Smooth muscle cell (in vitro differentiated cells): ENCODE results near the gene ATF7IP2. TPM values are rescaled to one million over a fixed set of nuclear protein-coding genes. Genes with fewer than 3 reads are reported as not detected.

Experiments used
- DNase-seq: peaks from one replicate; lab custom pipeline; 2025; ENCODE audit not compliant: unreplicated experiment; lab: John Stamatoyannopoulos, UW
- H2AFZ ChIP-seq: fragments of 200-600 bp; sonication (generic); 2 replicates; pipeline ENCODE4 v1.6.0; 2016; ENCODE audit warnings: antibody characterized with exemption, low read depth, mild to moderate bottlenecking
- H3F3A ChIP-seq: fragments of 200-600 bp; sonication (generic); 2 replicates; pipeline ENCODE4 v1.6.0; 2017; ENCODE audit warnings: antibody characterized with exemption, low read depth
- H3K27ac ChIP-seq: fragments of 200-600 bp; sonication (generic); 2 replicates; pipeline ENCODE4 v1.5.1; 2016; ENCODE audit warnings: low read depth, mild to moderate bottlenecking
- H3K27me3 ChIP-seq: fragments of 200-600 bp; sonication (generic); 2 replicates; pipeline ENCODE4 v1.6.1; 2016; ENCODE audit warnings: low read depth, mild to moderate bottlenecking
- H3K36me3 ChIP-seq: fragments of 200-600 bp; sonication (generic); 2 replicates; pipeline ENCODE4 v1.5.1; 2016; ENCODE audit warnings: low read depth
- H3K4me1 ChIP-seq: fragments of 200-600 bp; sonication (generic); 2 replicates; pipeline ENCODE4 v1.5.1; 2016; ENCODE audit warnings: low read depth
- H3K4me2 ChIP-seq: fragments of 200-600 bp; sonication (generic); 2 replicates; pipeline ENCODE4 v1.6.0; 2016; ENCODE audit warnings: mild to moderate bottlenecking
- H3K4me3 ChIP-seq: fragments of 200-600 bp; sonication (generic); 2 replicates; pipeline ENCODE4 v1.5.1; 2016; ENCODE audit warnings: mild to moderate bottlenecking
- H3K79me2 ChIP-seq: fragments of 200-600 bp; sonication (generic); 2 replicates; pipeline ENCODE4 v1.6.0; 2016; ENCODE audit warnings: low read depth, mild to moderate bottlenecking
- H3K9ac ChIP-seq: fragments of 200-600 bp; sonication (generic); 2 replicates; pipeline ENCODE4 v1.6.0; 2016; ENCODE audit warnings: low read depth
- H3K9me3 ChIP-seq: fragments of 200-600 bp; sonication (generic); replicated peaks from 2 replicates; pipeline ENCODE4 v1.5.1; 2016; ENCODE audit warnings: low read depth
- H4K20me1 ChIP-seq: fragments of 200-600 bp; sonication (generic); 2 replicates; pipeline ENCODE4 v1.6.0; 2016; ENCODE audit warnings: low read depth
- WGBS: methylation state at CpG from one replicate; pipeline ENCODE4 v1.1.7; 2016; ENCODE audit warnings: low lambda C conversion rate; 5-methylcytosine and 5-hydroxymethylcytosine counted together
- polyA plus RNA-seq: library from polyadenylated mRNA; unstranded; fragments of >200 nt; fragmentation: Nextera tagmentation; extraction: Ambion mirVana; gene quantifications from 2 replicates; pipeline ENCODE4 v1.2.1, GENCODE V29; 2016
- total RNA-seq: library from RNA; depleted of rRNA; stranded (reverse); fragments of >200 nt; gene quantifications from 2 replicates; pipeline ENCODE4 v1.2.3, GENCODE V29; 2014
- TF ChIP-seq, protein P1 (sequence below): fragments of 200-600 bp; sonication (generic); IDR thresholded peaks from 2 replicates; pipeline ENCODE4 v1.5.1; 2017; ENCODE audit warnings: borderline replicate concordance, mild to moderate bottlenecking, antibody characterized with exemption; ENCODE audit not compliant: insufficient read depth, poor library complexity, severe bottlenecking

Gene ATF7IP2
- total and polyA plus RNA-seq, 2 experiments from 2014 or later, result 4.3 to 4.7 TPM

DNA sequence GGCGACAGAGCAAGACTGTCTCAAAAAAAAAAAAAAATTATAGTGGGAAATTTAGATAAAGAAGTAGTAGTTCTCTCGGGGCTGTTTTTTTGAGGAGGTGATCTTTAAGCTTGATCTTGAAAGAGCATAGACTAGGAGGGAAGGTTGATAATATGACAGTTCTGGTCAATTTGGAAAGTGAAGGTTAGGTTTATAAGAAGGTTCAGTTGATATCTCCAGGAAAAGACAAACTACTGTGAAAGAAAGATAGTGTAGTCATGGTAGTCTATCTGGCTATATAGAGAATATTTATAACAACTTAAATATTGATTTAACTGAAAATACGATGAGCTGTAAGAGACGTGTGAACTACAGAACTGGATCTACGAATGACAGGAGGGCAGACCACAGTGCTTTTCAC, 3.1 kb downstream of the ATF7IP2 start:
- H2AFZ ChIP-seq, result no peak overlapping the region
- H3K9me3 ChIP-seq, result no peaks in the 10 kb centered on the region
- H3K4me3 ChIP-seq, result no peak overlapping the region
- H3F3A ChIP-seq, result no peaks in the 10 kb centered on the region
- DNase-seq, result no peak
- H3K4me1 ChIP-seq, result peaks cover 8% of the 10 kb centered on the region
- H3K27ac ChIP-seq, result no peak overlapping the region
- H4K20me1 ChIP-seq, result no peaks in the 10 kb centered on the region
- no peak overlapping the region for H3K9ac ChIP-seq
- WGBS, result 81% methylated on average over 5 of the region's 5 CpGs
- H3K27me3 ChIP-seq, result no peaks in the 10 kb centered on the region
- H3K4me2 ChIP-seq, result no peak overlapping the region
- TF ChIP-seq, protein P1, sequence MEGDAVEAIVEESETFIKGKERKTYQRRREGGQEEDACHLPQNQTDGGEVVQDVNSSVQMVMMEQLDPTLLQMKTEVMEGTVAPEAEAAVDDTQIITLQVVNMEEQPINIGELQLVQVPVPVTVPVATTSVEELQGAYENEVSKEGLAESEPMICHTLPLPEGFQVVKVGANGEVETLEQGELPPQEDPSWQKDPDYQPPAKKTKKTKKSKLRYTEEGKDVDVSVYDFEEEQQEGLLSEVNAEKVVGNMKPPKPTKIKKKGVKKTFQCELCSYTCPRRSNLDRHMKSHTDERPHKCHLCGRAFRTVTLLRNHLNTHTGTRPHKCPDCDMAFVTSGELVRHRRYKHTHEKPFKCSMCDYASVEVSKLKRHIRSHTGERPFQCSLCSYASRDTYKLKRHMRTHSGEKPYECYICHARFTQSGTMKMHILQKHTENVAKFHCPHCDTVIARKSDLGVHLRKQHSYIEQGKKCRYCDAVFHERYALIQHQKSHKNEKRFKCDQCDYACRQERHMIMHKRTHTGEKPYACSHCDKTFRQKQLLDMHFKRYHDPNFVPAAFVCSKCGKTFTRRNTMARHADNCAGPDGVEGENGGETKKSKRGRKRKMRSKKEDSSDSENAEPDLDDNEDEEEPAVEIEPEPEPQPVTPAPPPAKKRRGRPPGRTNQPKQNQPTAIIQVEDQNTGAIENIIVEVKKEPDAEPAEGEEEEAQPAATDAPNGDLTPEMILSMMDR, result no peak
- no peaks in the 10 kb centered on the region for H3K36me3 ChIP-seq
- H3K79me2 ChIP-seq, result peaks cover 17% of the 10 kb centered on the region

DNA sequence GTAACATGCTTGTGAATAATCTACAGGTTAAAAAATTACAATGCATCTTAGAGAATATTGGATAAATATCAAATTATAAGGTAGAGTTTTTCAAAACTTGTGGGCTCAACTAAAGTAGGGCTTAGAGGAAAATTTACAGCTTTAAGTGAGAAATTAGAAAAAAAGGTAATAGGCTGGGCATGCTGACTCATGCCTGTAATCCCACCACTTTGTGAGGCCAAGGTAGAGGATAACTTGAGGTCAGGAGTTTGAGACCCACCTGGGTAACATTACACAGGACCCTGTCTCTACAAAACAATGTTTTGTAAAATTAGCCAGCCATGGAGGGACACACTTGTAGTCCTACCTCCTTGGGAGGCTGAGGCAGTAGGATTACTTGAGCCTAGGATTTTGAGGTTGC, 4.5 kb downstream of the ATF7IP2 start:
- Histone ChIP-seq H3K9me3 (no peaks in the 10 kb centered on the region), H3F3A (no peaks in the 10 kb centered on the region), H2AFZ (no peak overlapping the region), H3K36me3 (no peaks in the 10 kb centered on the region), H3K27ac (no peak overlapping the region), H3K4me1 (peaks cover 8% of the 10 kb centered on the region), H3K27me3 (no peaks in the 10 kb centered on the region), H3K9ac (no peak overlapping the region), H3K4me3 (no peak overlapping the region), H4K20me1 (no peaks in the 10 kb centered on the region), H3K4me2 (no peak overlapping the region), H3K79me2 (peaks cover 19% of the 10 kb centered on the region)
- DNase-seq, result no peak
- TF ChIP-seq, protein P1, result no peak

DNA sequence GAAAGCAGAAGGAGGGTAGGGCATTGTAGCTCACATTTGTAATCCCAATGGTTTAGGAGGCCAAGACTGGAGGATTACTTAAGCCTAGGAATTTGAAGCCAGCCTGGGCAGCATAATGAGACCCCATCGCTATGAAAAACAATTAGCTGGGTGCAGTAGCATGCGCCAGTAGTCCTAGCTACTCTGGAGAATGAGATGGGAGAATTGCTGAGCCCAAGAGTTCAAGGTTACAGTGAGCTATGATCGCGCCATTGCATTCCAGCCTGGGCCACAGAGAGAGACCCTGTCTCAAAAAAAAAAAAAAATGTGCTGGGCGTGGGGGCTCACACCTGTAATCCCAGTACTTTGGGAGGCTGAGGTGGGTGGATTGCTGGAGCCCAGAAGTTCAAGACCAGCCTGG, 5.0 kb downstream of the ATF7IP2 start:
- TF ChIP-seq, protein P1, result no peak
- Histone ChIP-seq H3K4me1 (peaks cover 8% of the 10 kb centered on the region), H3K27ac (no peak overlapping the region), H3K27me3 (no peaks in the 10 kb centered on the region), H3K9me3 (no peaks in the 10 kb centered on the region), H3K4me2 (no peak overlapping the region), H2AFZ (no peak overlapping the region), H3K36me3 (no peaks in the 10 kb centered on the region), H3K4me3 (no peak overlapping the region), H4K20me1 (no peaks in the 10 kb centered on the region), H3F3A (no peaks in the 10 kb centered on the region), H3K79me2 (peaks cover 19% of the 10 kb centered on the region), H3K9ac (no peak overlapping the region)
- WGBS, result 98% methylated on average over 5 of the region's 5 CpGs
- DNase-seq, result no peak

DNA sequence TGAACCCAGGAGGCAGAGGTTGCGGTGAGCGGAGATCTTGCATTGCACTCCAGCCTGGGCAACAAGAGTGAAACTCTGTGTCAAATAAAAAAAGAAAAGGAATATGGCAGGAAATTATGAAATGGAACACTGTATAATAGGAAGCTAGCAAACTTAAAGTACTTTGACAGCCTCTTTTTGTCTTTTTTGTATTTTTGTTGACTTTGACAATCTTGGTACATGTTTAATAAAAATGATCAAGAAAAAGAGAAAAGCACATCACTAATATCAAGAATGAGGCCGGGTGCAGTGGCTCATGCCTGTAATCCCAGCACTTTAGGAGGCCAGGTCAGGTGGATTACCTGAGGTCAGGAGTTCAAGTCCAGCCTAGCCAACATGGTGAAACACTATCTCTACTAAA, 5.5 kb downstream of the ATF7IP2 start:
- WGBS, result 99% methylated on average over 3 of the region's 3 CpGs

More for the DNA sequence above, 5.5 kb downstream of the ATF7IP2 start:
- no peaks in the 10 kb centered on the region for H3F3A ChIP-seq
- H3K4me3 ChIP-seq, result no peak overlapping the region
- H3K27me3 ChIP-seq, result no peaks in the 10 kb centered on the region
- H3K27ac ChIP-seq, result no peak overlapping the region
- peaks cover 19% of the 10 kb centered on the region for H3K79me2 ChIP-seq
- no peak overlapping the region for H3K4me2 ChIP-seq
- no peak overlapping the region for H2AFZ ChIP-seq
- TF ChIP-seq, protein P1, result no peak
- H4K20me1 ChIP-seq, result no peaks in the 10 kb centered on the region
- no peaks in the 10 kb centered on the region for H3K9me3 ChIP-seq
- peaks cover 8% of the 10 kb centered on the region for H3K4me1 ChIP-seq
- no peaks in the 10 kb centered on the region for H3K36me3 ChIP-seq
- no peak overlapping the region for H3K9ac ChIP-seq
- no peak for DNase-seq
